ENCODE measurements around the gene DNAJC25. TPM values are rescaled to one million over a fixed set of nuclear protein-coding genes. Genes with fewer than 3 reads are reported as not detected.
"Not testable (repeated sequence)": the region's sequence is repeated elsewhere in the genome, so short reads cannot be mapped to it uniquely, and the experiment has no call there.

DNAJC25 gene
- polyA plus RNA-seq, 1 experiment = 14.1 TPM

DNA sequence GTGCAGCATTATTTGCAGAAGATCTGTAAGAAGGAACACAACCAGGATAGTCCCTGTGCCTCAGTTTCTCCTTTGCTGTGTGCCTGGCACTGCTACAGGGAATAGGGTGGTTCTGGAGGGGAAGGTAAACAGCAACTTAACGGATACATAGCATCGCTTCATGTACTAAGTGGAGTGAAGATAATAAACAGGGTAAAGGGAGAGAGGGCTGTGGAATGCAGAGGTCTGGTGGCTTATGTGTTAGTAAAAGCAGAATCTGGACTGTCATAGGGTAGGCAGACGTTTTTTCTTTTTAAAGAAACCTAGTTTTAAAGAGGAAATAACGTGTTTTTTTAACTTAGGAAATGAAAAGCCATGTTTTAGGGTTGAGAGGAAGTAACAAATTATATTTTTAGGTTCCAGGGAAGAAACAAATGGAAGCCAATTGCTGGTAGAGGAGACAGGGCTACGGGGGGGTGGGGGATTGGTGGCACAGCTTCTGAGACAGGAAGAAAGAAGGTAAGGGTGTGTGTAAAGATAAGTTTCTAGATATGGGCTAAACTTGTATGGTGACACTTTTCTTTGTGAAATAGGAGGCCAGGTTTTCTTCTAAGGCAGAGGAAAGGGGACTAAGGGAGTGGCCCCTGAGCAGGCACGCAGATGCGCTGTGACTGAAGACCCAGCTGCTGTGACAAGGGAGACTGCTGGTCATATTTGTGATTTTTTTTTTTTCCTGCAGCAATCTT is 31.6 kb downstream of the DNAJC25 start:
- no peak for DNase-seq (ENCODE audit: low read depth, low spot score)
- no peaks in the 10 kb centered on the region for H3K27me3 ChIP-seq (ENCODE audit: control insufficient read depth, insufficient read depth, low read length)
- H3K4me3 ChIP-seq (ENCODE audit: low read depth, low read length) = peak overlapping the region; percentile 90
- ChIA-PET POLR2A (interaction anchor here (2.2 kb wide), 1 partner anchor 31 kb away, joined by 13 read pairs; the partner anchor contains the start of gene DNAJC25), CTCF (no interaction called here)
- TF ChIP-seq, protein P1, sequence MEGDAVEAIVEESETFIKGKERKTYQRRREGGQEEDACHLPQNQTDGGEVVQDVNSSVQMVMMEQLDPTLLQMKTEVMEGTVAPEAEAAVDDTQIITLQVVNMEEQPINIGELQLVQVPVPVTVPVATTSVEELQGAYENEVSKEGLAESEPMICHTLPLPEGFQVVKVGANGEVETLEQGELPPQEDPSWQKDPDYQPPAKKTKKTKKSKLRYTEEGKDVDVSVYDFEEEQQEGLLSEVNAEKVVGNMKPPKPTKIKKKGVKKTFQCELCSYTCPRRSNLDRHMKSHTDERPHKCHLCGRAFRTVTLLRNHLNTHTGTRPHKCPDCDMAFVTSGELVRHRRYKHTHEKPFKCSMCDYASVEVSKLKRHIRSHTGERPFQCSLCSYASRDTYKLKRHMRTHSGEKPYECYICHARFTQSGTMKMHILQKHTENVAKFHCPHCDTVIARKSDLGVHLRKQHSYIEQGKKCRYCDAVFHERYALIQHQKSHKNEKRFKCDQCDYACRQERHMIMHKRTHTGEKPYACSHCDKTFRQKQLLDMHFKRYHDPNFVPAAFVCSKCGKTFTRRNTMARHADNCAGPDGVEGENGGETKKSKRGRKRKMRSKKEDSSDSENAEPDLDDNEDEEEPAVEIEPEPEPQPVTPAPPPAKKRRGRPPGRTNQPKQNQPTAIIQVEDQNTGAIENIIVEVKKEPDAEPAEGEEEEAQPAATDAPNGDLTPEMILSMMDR (IDR thresholded peaks at IDR 0.05; ENCODE audit: low read depth, low read length) = no peak
- H3K27ac ChIP-seq (ENCODE audit: low read depth, low read length) = no peak overlapping the region
- H3K9me3 ChIP-seq (ENCODE audit: control insufficient read depth, insufficient read depth, low read length) = no peaks in the 10 kb centered on the region

DNA sequence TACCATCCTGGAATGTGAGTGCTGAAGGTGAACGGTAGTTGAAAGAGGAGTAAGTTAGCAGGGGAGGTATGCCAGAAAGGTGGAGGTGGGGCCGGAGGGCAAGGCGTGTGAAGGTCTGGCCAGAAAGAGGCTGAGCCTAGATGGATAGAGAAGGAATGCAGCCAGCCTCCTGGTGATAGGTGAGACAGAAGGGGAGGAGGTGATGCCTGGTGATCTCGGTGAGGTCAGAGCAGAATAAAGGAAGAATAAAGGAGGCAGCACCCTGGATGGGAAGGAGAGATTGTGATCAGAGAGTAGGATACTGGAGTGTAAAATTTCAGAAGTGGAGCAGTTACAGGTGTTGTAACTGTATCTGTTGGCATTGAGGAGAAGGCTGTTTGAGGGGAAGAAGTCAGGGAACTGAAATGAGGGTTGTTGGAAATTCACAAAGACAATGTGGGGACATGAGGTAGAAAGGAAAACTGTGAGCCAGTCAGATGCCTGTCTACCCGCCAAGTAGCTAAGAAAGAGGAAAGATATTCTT is 32.2 kb downstream of the DNAJC25 start:
- TF ChIP-seq, protein P1 (IDR thresholded peaks at IDR 0.05; ENCODE audit: low read depth, low read length) = no peak
- CTCF ChIA-PET = no interaction called here
- H3K4me3 ChIP-seq (ENCODE audit: low read depth, low read length) = peak overlapping the region; percentile 90
- H3K27ac ChIP-seq (ENCODE audit: low read depth, low read length) = no peak overlapping the region
- no peaks in the 10 kb centered on the region for H3K9me3 ChIP-seq (ENCODE audit: control insufficient read depth, insufficient read depth, low read length)
- no peak for DNase-seq (ENCODE audit: low read depth, low spot score)
- POLR2A ChIA-PET = interaction anchor here (0.7 kb wide), 1 partner anchor 1395 kb away, joined by 5 read pairs; no protein-coding TSS in a partner anchor
- H3K27me3 ChIP-seq (ENCODE audit: control insufficient read depth, insufficient read depth, low read length) = no peaks in the 10 kb centered on the region

DNA sequence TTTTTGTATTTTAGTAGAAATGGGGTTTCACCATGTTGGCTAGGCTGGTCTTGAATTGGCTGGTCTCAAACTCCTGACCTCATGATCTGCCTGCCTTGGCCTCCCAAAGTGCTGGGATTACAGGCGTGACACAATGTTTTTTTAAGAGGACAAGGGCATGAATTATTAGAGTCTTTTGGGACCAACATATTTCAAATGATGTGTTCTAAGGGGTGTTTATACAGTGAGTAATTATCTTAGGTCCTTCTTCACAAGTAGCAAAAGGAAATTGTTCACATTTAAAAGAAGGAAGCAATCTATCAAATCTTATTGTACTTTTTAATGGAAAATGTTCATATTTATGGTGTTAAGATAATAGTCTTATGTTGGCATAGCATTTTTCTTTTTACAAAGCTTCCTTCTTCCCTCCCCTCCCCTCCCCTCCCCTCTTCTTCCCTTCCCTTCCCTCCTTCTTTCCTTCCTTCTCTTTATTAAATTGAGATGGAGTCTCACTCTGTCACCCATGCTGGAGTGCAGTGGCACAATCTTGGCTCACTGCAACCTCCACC is 37.0 kb downstream of the DNAJC25 start:
- POLR2A ChIA-PET = no interaction called here
- Histone ChIP-seq H3K9me3 (ENCODE audit: control insufficient read depth, insufficient read depth, low read length) (no peaks in the 10 kb centered on the region), H3K27me3 (ENCODE audit: control insufficient read depth, insufficient read depth, low read length) (no peaks in the 10 kb centered on the region), H3K27ac (ENCODE audit: low read depth, low read length) (no peak overlapping the region), H3K4me3 (ENCODE audit: low read depth, low read length) (no peak overlapping the region)
- no peak for DNase-seq (ENCODE audit: low read depth, low spot score)
- TF ChIP-seq, protein P1 (IDR thresholded peaks at IDR 0.05; ENCODE audit: low read depth, low read length) = no peak
- CTCF ChIA-PET = no interaction called here

DNA sequence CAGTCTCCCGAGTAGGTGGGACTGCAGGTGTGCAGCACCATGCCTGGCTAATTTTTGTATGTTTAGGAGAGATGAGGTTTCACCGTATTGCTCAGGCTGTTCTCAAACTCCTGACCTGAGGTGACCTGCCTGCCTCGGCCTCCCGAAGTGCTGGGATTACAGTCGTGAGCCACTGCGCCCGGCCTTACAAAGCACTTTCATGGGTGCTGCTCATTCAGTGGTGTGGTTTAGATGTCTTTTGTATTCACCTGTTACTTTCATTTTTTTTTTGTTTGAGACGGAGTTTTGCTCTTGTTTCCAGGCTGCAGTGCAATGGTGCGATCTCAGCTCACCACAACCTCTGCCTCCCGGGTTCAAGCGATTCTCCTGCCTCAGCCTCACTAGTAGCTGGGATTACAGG is 37.5 kb downstream of the DNAJC25 start:
- H3K9me3 ChIP-seq (ENCODE audit: control insufficient read depth, insufficient read depth, low read length); CTCF ChIA-PET; H3K27me3 ChIP-seq (ENCODE audit: control insufficient read depth, insufficient read depth, low read length); DNase-seq (ENCODE audit: low read depth, low spot score); POLR2A ChIA-PET; H3K4me3 ChIP-seq (ENCODE audit: low read depth, low read length); H3K27ac ChIP-seq (ENCODE audit: low read depth, low read length): not testable (repeated sequence)

DNA sequence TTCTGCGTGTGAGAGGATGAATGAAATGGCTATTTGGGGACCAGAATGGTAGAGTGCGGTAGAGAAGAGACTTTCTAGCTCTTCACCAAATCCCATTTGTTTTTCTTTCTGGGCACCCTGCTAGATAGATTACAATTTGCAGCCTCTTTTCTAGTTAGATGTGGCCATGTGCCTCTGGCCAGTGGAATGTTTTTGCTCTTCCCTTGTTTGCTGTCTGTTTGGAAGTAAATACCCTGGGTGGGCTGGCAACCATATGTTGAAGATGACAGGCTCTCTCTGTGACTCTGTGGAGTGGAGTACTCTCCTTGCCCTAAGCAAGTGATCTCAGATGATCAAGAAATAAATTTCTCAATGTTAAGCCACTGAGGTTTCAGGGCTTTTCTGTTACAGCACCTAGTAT is 43.2 kb downstream of the DNAJC25 start:
- Histone ChIP-seq H3K27me3 (ENCODE audit: control insufficient read depth, insufficient read depth, low read length) (no peaks in the 10 kb centered on the region), H3K9me3 (ENCODE audit: control insufficient read depth, insufficient read depth, low read length) (peaks cover under 1% of the 10 kb centered on the region; the same call in 1 of the 2 replicates), H3K27ac (ENCODE audit: low read depth, low read length) (no peak overlapping the region), H3K4me3 (ENCODE audit: low read depth, low read length) (no peak overlapping the region)
- no peak for DNase-seq (ENCODE audit: low read depth, low spot score)
- POLR2A ChIA-PET = no interaction called here
- TF ChIP-seq, protein P1 (IDR thresholded peaks at IDR 0.05; ENCODE audit: low read depth, low read length) = no peak
- CTCF ChIA-PET = interaction anchor here (1.3 kb wide), 1 partner anchor 17 kb away, joined by 5 read pairs; no protein-coding TSS in a partner anchor

Data from AG04450 (cell line).